ENCODE measurements around the gene PPP2R2D.

DNA sequence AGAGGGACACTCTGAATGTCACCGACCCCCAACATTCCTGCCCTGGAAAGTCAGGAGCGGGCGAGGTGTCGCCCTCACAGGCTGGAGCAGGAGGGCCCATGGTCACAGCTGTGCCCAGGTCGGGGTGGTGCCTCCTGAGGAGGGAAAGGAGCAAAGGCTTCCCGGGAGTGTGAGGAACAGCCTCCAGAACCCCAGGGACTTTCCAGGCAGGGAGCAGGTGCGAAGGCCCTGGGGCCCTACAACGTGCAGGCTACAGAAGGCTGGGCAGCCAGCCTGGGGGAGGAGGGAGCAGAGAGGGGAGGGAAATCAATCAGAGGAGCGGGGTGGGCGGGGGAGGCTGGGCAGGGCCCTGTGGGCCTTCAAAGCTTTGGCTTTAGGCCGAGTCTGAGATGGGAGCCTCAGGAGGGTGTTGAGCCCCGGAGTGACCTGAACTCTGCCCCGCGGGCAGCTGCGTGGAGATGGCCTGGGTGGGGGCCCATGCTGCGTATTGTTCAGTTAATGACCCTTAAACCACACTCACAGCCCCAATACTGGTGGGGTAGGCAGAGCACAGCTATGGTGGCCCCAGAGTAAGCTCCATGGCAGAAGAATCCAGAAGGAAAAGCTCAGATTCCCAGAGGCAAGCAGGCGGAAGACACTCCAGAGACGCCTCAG lies 44.2 kb upstream of the PPP2R2D start:
- TF ChIP-seq, protein P1, sequence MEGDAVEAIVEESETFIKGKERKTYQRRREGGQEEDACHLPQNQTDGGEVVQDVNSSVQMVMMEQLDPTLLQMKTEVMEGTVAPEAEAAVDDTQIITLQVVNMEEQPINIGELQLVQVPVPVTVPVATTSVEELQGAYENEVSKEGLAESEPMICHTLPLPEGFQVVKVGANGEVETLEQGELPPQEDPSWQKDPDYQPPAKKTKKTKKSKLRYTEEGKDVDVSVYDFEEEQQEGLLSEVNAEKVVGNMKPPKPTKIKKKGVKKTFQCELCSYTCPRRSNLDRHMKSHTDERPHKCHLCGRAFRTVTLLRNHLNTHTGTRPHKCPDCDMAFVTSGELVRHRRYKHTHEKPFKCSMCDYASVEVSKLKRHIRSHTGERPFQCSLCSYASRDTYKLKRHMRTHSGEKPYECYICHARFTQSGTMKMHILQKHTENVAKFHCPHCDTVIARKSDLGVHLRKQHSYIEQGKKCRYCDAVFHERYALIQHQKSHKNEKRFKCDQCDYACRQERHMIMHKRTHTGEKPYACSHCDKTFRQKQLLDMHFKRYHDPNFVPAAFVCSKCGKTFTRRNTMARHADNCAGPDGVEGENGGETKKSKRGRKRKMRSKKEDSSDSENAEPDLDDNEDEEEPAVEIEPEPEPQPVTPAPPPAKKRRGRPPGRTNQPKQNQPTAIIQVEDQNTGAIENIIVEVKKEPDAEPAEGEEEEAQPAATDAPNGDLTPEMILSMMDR (IDR thresholded peaks at IDR 0.05) = no peak
- TF ChIP-seq POLR2A (IDR thresholded peaks at IDR 0.05; ENCODE audit: low read depth) = no peak
- no peak for TF ChIP-seq EP300 (IDR thresholded peaks at IDR 0.05)
